Retina (tissue), 1 donor: ENCODE measurements around the gene FAM8A1.
"Not testable (repeated sequence)": the region's sequence is repeated elsewhere in the genome, so short reads cannot be mapped to it uniquely, and the experiment has no call there.

ENCODE experiments used
- DNase-seq: peaks from one replicate; pipeline ENCODE4 v3.0.0-alpha.2; 2016

Gene FAM8A1

GRCh38 chr6:17599877-17600526, at the start of gene FAM8A1:
Gene FAM8A1 (plus strand): TSS chr6:17600302. CDS start chr6:17600410, 108 bp downstream.
- DNase-seq = peak; percentile 93

- no peak for DNase-seq
Measured at GRCh38 chr6:17551383-17551958, 48.6 kb upstream of the FAM8A1 start.

GRCh38 chr6:17552861-17553260, 47.2 kb upstream of the FAM8A1 start:
- DNase-seq = no peak

GRCh38 chr6:17556014-17556413, 44.1 kb upstream of the FAM8A1 start:
- DNase-seq = no peak

- DNase-seq = no peak
Measured at GRCh38 chr6:17562636-17563035, 37.5 kb upstream of the FAM8A1 start.

- DNase-seq = no peak
Measured at GRCh38 chr6:17565399-17565798, 34.7 kb upstream of the FAM8A1 start.

- no peak for DNase-seq
Measured at GRCh38 chr6:17574866-17575560, 25.1 kb upstream of the FAM8A1 start.

- DNase-seq = no peak
Measured at GRCh38 chr6:17577059-17577458, 23.0 kb upstream of the FAM8A1 start.

- DNase-seq = peak; percentile 85
Measured at GRCh38 chr6:17580518-17581048, 19.5 kb upstream of the FAM8A1 start.

- DNase-seq = not testable (repeated sequence)
Measured at GRCh38 chr6:17581282-17581681, 18.8 kb upstream of the FAM8A1 start.

GRCh38 chr6:17583811-17584210, 16.3 kb upstream of the FAM8A1 start:
- DNase-seq = no peak

GRCh38 chr6:17584241-17584803, 15.8 kb upstream of the FAM8A1 start:
- DNase-seq = peak; percentile 79

- DNase-seq = no peak
Measured at GRCh38 chr6:17585766-17586490, 14.2 kb upstream of the FAM8A1 start.

GRCh38 chr6:17586623-17587022, 13.5 kb upstream of the FAM8A1 start:
- DNase-seq = not testable (repeated sequence)

GRCh38 chr6:17588011-17588410, 12.1 kb upstream of the FAM8A1 start:
- DNase-seq = no peak

GRCh38 chr6:17589406-17590096, 10.6 kb upstream of the FAM8A1 start:
- DNase-seq = peak; percentile 47

GRCh38 chr6:17591287-17591686, 8.8 kb upstream of the FAM8A1 start:
- no peak for DNase-seq

- DNase-seq = no peak
Measured at GRCh38 chr6:17593246-17593645, 6.9 kb upstream of the FAM8A1 start.

- no peak for DNase-seq
Measured at GRCh38 chr6:17596085-17596484, 4.0 kb upstream of the FAM8A1 start.

- peak; percentile 82 for DNase-seq
Measured at GRCh38 chr6:17600527-17601385, 654 bp downstream of the FAM8A1 start.

GRCh38 chr6:17601386-17601703, 1.2 kb downstream of the FAM8A1 start:
- DNase-seq = no peak
